DND-41 (cell line): Measurements from ENCODE around the gene TMTC4.

Source experiments
- ATAC-seq: fragments of 200-7000 bp; cut with Tn5 transposase; 3 replicates; pipeline ENCODE4 v1.9.1; 2021; ENCODE audit warnings: low read depth; ENCODE audit not compliant: insufficient read depth
- DNase-seq: peaks from one replicate; pipeline ENCODE4 v3.0.0-alpha.2; 2020
- H2AFZ ChIP-seq: 2 replicates; pipeline ENCODE4 v1.6.0; 2012; ENCODE audit warnings: low read depth, low read length
- H3K27ac ChIP-seq: 2 replicates; pipeline ENCODE4 v1.5.1; 2012; ENCODE audit warnings: low read length, inconsistent platforms
- H3K27me3 ChIP-seq: fragments of 200-600 bp; sonication (generic); 2 replicates; pipeline ENCODE4 v1.6.0; 2012; ENCODE audit warnings: low read length, mild to moderate bottlenecking, inconsistent platforms; ENCODE audit not compliant: insufficient read depth, poor library complexity
- H3K36me3 ChIP-seq: 2 replicates; pipeline ENCODE4 v1.5.1; 2012; ENCODE audit warnings: low read length, inconsistent platforms; ENCODE audit not compliant: insufficient read depth
- H3K4me1 ChIP-seq: 2 replicates; pipeline ENCODE4 v1.5.1; 2012; ENCODE audit warnings: mild to moderate bottlenecking, low read length; ENCODE audit not compliant: insufficient read depth
- H3K4me2 ChIP-seq: 2 replicates; pipeline ENCODE4 v1.6.0; 2012; ENCODE audit warnings: mild to moderate bottlenecking, moderate library complexity, low read length, inconsistent platforms; ENCODE audit not compliant: insufficient read depth
- H3K4me3 ChIP-seq, 2 experiments: fragments of 200-600 bp in 1 of 2; shearing (Covaris generic) in 1 of 2; 2 replicates each; pipeline ENCODE4 v1.5.1; 2012 to 2016; ENCODE audit warnings: inconsistent platforms in 2 of 2, low read length in 2 of 2, mild to moderate bottlenecking in 2 of 2, low read depth in 1 of 2, moderate library complexity in 1 of 2
- H3K79me2 ChIP-seq: 2 replicates; pipeline ENCODE4 v1.6.0; 2012; ENCODE audit warnings: low read length, inconsistent platforms; ENCODE audit not compliant: insufficient read depth
- H3K9ac ChIP-seq: 2 replicates; pipeline ENCODE4 v1.6.0; 2012; ENCODE audit warnings: low read depth, mild to moderate bottlenecking, inconsistent platforms, low read length, moderate library complexity
- H3K9me3 ChIP-seq: 2 replicates; pipeline ENCODE4 v1.5.1; 2012; ENCODE audit warnings: low read length, moderate library complexity, mild to moderate bottlenecking, inconsistent platforms; ENCODE audit not compliant: insufficient read depth, severe bottlenecking
- H4K20me1 ChIP-seq: 2 replicates; pipeline ENCODE4 v1.6.0; 2012; ENCODE audit warnings: low read length; ENCODE audit not compliant: insufficient read depth
- CTCF ChIP-seq: IDR thresholded peaks from 2 replicates; pipeline ENCODE4 v1.5.1; 2012; ENCODE audit warnings: borderline replicate concordance, low read length, moderate library complexity, mild to moderate bottlenecking; ENCODE audit not compliant: poor library complexity, severe bottlenecking; ENCODE audit errors: extremely low read depth
- EZH2 ChIP-seq: IDR thresholded peaks from 3 replicates; pipeline ENCODE4 v1.6.1; 2012; ENCODE audit warnings: borderline replicate concordance, low read depth, mild to moderate bottlenecking, moderate library complexity, low read length, inconsistent platforms; ENCODE audit not compliant: severe bottlenecking

The TMTC4 gene

GRCh38 chr13:100594731-100595130 lies 79.9 kb downstream of the TMTC4 start:
- DNase-seq (no peak), ATAC-seq (no peak)
- no peak overlapping the region for H3K9ac ChIP-seq
- no peaks in the 10 kb centered on the region for H3K79me2 ChIP-seq
- no peak overlapping the region for H3K4me2 ChIP-seq
- no peak overlapping the region for H3K27ac ChIP-seq
- H3K4me1 ChIP-seq: no peaks in the 10 kb centered on the region
- no peaks in the 10 kb centered on the region for H4K20me1 ChIP-seq
- no peak overlapping the region for H3K4me3 ChIP-seq
- H3K36me3 ChIP-seq: no peaks in the 10 kb centered on the region
- H2AFZ ChIP-seq: no peak overlapping the region
- TF ChIP-seq CTCF (no peak), EZH2 (no peak)
- no peaks in the 10 kb centered on the region for H3K9me3 ChIP-seq
- no peaks in the 10 kb centered on the region for H3K27me3 ChIP-seq

- no peak for ATAC-seq
- no peak for TF ChIP-seq CTCF
- H3K4me3 ChIP-seq: no peak overlapping the region
These were observed 80.3 kb downstream of the TMTC4 start for GRCh38 chr13:100594255-100594654.

GRCh38 chr13:100589178-100589725 lies 85.3 kb downstream of the TMTC4 start:
- Histone ChIP-seq H3K4me3 (peak overlapping the region; percentile 23 to 76; a peak in 3 of 4 replicates), H3K79me2 (no peaks in the 10 kb centered on the region), H3K27ac (peak overlapping the region; percentile 82), H4K20me1 (no peaks in the 10 kb centered on the region), H3K27me3 (no peaks in the 10 kb centered on the region), H3K4me2 (peak overlapping the region; percentile 97), H3K9ac (peak overlapping the region; percentile 93), H3K4me1 (peaks cover 36% of the 10 kb centered on the region), H3K9me3 (no peaks in the 10 kb centered on the region), H3K36me3 (no peaks in the 10 kb centered on the region), H2AFZ (peak overlapping the region; percentile 100)
- TF ChIP-seq CTCF (no peak), EZH2 (no peak)
- ATAC-seq: 0 out of 3 replicates have a peak, but pooled peaks have one; percentile 1
- no peak for DNase-seq

More at GRCh38 chr13:100594255-100594654, 80.3 kb downstream of the TMTC4 start:
- no peaks in the 10 kb centered on the region for H3K9me3 ChIP-seq
- H3K79me2 ChIP-seq: no peaks in the 10 kb centered on the region
- DNase-seq: no peak
- H3K27me3 ChIP-seq: no peaks in the 10 kb centered on the region
- H3K9ac ChIP-seq: no peak overlapping the region
- no peak overlapping the region for H3K4me2 ChIP-seq
- H2AFZ ChIP-seq: no peak overlapping the region
- H3K36me3 ChIP-seq: no peaks in the 10 kb centered on the region
- no peaks in the 10 kb centered on the region for H4K20me1 ChIP-seq
- H3K4me1 ChIP-seq: peaks cover 4% of the 10 kb centered on the region
- H3K27ac ChIP-seq: no peak overlapping the region
